Activated T-helper 1 cell treated with anti-CD3 and anti-CD28 coated beads, Interleukin-2, amount 50 U/mL, for 16 hours (primary cell): Measurements from ENCODE around the gene CDH24.

Source experiments
- DNase-seq, 2 donors: peaks; one replicate each; pipeline ENCODE4 v3.0.0-alpha.2; 2020; ENCODE audit warnings: low read depth in 1 of 2, low spot score in 1 of 2

CDH24 gene

GRCh38 chr14:23056956-23057756, at the start of gene CDH24:
Gene CDH24, minus strand, starts transcription at chr14:23057520. Its CDS starts 1,787 bp downstream, at chr14:23055733.
- peak; percentile 31 to 54 for DNase-seq

- no peak for DNase-seq
Observed at GRCh38 chr14:23106747-23107045, 49.4 kb upstream of the CDH24 start.

GRCh38 chr14:23105348-23105824, 48.1 kb upstream of the CDH24 start:
- no peak for DNase-seq

GRCh38 chr14:23104591-23105347, 47.4 kb upstream of the CDH24 start, which contains the start of gene CIROP:
Gene CIROP, minus strand, starts transcription at chr14:23104989. Its CDS starts 69 bp downstream, at chr14:23104920.
- no peak for DNase-seq

- no peak for DNase-seq
Observed at GRCh38 chr14:23104070-23104590, 46.8 kb upstream of the CDH24 start.

GRCh38 chr14:23103581-23103980, 46.3 kb upstream of the CDH24 start:
- DNase-seq, result no peak

GRCh38 chr14:23102801-23103200, 45.5 kb upstream of the CDH24 start:
- DNase-seq, result no peak

GRCh38 chr14:23101986-23102625, 44.8 kb upstream of the CDH24 start:
- DNase-seq, result no peak

- DNase-seq, result no peak
Observed at GRCh38 chr14:23101213-23101970, 44.1 kb upstream of the CDH24 start.

GRCh38 chr14:23099212-23099861, 42.0 kb upstream of the CDH24 start:
- no peak for DNase-seq

GRCh38 chr14:23097786-23098185, 40.5 kb upstream of the CDH24 start:
- no peak for DNase-seq

- peak; percentile 98 to 99 for DNase-seq
Observed at GRCh38 chr14:23095196-23096108, 38.1 kb upstream of the CDH24 start, which contains the start of gene C14orf119. Gene C14orf119, plus strand, starts transcription at chr14:23095505. Its CDS starts 2,154 bp downstream, at chr14:23097659.

GRCh38 chr14:23094666-23095195, 37.4 kb upstream of the CDH24 start, which contains the start of gene ACIN1:
Gene ACIN1, minus strand, starts transcription at chr14:23095136. Its CDS starts 24 bp downstream, at chr14:23095112.
- DNase-seq, result peak; percentile 43 to 60

- DNase-seq, result no peak
Observed at GRCh38 chr14:23093991-23094665, 36.8 kb upstream of the CDH24 start.

GRCh38 chr14:23093526-23093925, 36.2 kb upstream of the CDH24 start:
- DNase-seq, result no peak

GRCh38 chr14:23093104-23093503, 35.8 kb upstream of the CDH24 start:
- DNase-seq, result no peak

- no peak for DNase-seq
Observed at GRCh38 chr14:23091294-23092225, 34.2 kb upstream of the CDH24 start.
